HG02938 (cell line): ENCODE results near the gene PELI2.
A peak's percentile ranks its signal among the peaks of the same experiment; 100 is the strongest.

Experiments
- ATAC-seq: cut with Tn5 transposase; IDR thresholded peaks from one replicate; pipeline ENCODE4 v1.9.1; 2021; ENCODE audit warnings: mild to moderate bottlenecking, moderate library complexity; ENCODE audit not compliant: unreplicated experiment

Gene PELI2, protein sequence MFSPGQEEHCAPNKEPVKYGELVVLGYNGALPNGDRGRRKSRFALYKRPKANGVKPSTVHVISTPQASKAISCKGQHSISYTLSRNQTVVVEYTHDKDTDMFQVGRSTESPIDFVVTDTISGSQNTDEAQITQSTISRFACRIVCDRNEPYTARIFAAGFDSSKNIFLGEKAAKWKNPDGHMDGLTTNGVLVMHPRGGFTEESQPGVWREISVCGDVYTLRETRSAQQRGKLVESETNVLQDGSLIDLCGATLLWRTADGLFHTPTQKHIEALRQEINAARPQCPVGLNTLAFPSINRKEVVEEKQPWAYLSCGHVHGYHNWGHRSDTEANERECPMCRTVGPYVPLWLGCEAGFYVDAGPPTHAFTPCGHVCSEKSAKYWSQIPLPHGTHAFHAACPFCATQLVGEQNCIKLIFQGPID

DNA sequence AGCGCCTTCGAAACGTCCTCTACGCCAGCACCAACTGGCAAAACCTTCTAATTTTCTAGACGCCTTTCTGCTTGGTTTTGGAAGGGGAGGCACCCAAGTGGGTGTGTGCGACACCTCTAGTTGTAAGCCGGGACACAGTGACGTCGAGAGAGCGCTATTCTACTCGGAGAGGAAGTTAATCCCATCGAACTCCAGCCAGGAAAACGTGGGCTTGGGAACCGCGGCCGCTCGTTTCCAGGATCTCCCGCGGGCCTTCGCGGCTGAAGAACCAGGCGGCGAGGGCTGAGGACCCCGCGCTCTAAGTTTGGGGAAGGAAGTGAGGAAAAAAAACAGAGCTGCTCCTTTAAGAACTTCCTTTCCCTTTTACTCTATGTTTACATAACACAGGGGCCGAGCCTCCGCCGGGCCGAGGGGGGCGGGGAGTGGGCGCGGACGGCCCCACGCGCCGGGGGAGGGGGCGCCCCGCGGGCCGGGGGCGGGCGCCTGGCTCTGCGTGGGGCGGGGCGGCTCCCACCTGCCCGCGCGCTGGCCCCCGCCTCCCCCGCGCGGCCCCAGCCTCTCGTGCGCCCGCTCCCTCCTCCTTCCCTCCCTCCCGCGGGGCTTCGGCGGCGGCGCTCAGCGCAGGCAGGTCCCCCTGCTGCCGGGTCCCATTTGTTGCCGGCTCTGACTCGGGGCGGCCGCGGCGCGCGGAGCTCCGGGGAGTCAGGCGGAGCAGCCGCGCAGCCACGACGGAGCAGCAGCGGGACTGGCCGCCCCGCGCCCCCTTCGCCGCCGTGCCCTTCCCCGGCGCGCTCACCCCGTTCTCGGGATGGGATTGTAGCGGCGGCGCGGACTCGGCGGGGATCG is at the start of gene PELI2:
PELI2 (plus strand) TSS at position 647 of the 846 bp plus-strand sequence. CDS start 250 bp downstream, outside the sequence.
- ATAC-seq, result peak; percentile 70

DNA sequence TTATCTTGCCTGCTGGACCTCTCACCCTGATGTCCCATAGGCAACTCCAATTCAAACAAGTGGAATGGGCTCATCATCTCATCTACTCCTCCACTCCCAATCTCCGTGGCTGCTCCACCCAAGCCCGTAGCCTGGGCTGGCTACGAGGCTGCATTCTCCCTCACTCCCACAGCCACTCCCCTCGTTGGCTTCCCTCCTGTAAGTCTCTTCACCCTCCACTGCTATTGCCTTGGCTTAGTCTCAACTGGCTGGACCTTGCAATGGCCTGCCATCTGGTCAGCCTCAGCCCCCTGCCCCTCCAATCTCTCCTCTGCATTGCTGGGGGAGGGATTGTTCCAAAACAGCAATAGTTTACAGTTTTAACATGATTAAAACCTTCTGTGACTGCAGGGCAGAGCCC is 44.4 kb upstream of the PELI2 start:
- no peak for ATAC-seq

DNA sequence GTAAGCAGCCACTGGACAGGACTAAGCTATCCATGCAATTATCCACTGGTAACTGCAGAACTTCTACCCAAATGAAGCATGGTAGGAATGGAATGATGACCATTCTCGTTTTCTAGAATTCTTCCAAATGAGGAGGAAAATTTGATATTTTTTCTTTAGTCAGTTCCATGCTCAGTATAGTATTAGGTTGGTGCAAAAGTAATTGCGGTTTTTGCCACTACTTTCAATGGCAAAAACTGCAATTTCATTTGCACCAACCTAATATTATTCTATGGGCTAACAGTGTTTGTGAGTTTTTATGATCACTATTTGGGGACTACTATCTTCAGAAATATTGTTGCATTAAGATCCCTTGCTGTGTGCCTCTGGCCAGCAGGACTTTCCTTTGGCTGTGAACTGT is 42.9 kb upstream of the PELI2 start:
- ATAC-seq, result no peak

DNA sequence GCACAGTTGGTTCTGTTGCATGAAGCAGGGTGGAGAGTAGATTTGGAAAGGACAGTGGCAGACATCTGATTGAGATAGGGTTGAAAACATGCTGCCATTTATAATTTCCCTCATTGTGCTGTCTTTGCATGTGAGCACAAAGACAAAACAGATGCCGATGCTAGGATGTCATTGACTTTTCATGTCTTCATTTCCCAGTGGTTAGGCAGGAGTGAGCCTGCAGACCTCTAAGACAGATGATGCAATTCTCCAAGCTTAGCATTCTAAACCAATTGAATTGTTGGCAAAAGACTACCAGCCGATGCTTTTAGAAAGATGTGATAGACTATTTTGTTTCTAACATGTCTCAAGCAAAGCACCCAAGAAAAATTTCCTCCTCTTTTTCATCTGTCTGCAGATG is 37.1 kb upstream of the PELI2 start:
- ATAC-seq, result no peak

DNA sequence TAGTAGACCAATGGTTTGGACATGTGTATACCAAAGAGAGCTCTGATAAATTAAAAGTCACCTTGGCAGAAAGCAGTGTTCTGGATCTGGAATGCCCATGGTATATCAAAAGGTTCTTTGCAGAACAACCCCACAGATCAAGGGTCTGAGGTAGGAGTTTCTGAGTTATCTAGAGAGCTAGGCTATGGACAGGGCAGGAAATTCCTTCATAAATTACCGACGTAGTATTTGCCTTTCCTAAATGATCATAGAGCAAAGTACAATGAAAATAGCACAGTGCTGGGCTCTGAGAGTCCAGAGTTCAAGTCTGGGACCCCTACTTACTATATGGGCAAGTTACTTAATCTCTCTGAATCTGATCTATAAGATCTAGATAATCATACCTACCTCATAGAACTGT is 35.3 kb upstream of the PELI2 start:
- ATAC-seq, result no peak

- ATAC-seq, result no peak
These were observed 32.7 kb upstream of the PELI2 start for GRCh38 chr14:56085471-56085870.

- ATAC-seq, result no peak
These were observed 30.3 kb upstream of the PELI2 start for GRCh38 chr14:56087671-56088471.

- no peak for ATAC-seq
These were observed 29.3 kb upstream of the PELI2 start for GRCh38 chr14:56088941-56089340.

DNA sequence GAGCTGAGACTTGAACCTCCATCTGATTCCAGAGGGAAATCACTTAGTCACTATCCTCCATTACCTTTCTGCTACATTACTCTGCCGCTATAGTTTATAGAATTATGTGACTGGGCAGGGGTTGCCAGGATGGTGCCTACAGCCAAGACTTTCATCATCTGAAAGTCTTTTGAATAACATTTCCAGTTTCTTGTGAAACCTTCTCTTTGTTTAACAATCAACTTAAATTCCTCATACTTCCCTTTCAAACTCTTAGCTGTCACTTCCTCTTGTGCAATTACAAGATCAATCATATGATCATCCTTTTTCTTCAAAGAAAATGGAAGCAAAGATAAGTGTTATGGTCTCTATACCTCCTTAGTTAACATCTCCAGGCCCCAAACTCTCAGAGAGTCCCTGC is 25.4 kb upstream of the PELI2 start:
- no peak for ATAC-seq

DNA sequence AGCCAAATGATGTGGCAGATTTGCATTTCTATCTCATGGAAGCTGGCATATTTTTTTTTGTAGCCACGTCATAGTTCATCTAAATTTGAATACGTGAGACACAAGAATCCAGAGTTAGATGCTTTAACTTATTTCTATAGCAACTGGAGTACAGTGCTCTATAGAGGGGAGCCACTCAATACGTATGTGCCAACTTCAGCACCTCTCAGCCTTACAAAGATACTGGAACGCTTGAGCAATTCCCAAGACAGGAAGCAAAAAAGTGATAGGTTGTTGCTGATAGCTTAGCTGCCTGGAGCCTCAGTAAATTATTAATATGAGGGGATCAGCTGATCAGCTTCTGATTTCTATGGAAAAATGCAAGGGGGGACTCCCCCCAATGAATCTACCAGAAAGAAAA is 24.1 kb upstream of the PELI2 start:
- ATAC-seq, result no peak

DNA sequence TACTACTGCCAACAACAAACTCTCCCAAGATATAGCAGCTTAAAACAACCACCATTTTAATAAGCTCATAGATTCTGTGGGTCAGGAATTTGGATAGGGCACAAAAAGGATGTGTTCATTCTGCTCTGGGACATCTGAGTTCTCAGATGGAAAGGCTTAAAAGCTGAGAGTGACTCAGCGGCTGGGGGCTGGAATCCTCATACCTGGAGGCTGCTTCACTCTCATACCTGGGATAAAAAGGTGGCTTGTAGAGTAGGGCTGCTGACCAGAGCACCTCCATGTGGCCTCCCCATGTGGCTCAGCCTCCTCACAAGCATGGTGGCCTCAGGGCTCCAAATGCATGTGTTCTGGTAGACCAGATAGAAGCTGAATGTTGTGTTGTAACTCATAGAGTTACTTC is 20.2 kb upstream of the PELI2 start:
- ATAC-seq, result no peak

DNA sequence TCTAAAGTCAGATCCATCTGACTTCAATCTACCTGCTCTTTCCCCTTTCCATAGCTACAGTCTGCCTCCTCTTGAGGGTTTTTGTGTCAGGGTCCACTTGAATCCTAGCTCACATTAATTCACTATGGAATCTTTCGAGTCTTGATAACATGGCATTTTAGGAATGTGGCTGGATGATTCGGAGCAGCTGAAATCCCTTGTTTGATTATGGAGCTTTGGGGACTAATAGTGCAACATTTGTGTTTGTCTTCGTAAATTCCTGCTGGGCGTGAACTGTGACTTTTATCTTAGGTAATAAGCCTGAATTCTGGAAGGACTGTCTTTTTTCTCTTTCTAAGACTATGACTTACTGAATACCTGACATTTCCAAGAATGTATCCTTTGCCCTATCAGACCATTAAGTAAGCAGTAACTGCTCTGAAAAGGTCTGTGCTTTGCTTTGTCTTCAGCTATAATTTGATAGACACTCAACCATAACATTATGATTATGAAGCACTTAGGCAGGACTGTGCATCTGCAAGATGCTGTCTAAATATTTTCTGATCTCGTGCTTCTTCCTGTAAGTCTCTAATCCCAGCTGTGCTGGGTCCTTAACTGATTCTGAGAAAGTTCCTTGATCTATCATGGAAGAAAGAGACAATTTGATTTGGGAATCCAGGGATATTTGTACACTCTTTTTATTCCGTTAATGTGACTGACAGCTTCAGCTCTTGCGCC is 19.0 kb upstream of the PELI2 start:
- no peak for ATAC-seq

- no peak for ATAC-seq
These were observed 17.7 kb upstream of the PELI2 start for GRCh38 chr14:56100556-56100955.

DNA sequence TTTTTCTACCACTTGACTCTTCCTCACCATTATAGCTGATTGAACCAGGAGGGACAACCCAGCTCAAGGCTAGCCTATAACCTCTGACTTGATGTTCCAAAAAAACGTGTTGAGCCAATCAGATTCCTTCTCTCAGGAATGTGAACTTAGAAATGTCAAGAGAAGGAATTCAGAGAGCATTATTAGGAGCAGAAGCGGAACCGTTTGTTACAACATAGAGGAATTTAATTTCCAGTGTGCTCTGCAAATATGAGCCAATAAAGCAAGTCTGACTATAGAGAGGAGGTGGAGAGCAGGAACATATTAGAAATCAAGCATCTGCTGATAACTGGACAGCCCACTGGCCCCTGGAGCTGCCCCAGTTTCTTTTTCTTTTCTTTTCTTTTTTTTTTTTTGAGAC is 15.3 kb upstream of the PELI2 start:
- no peak for ATAC-seq

DNA sequence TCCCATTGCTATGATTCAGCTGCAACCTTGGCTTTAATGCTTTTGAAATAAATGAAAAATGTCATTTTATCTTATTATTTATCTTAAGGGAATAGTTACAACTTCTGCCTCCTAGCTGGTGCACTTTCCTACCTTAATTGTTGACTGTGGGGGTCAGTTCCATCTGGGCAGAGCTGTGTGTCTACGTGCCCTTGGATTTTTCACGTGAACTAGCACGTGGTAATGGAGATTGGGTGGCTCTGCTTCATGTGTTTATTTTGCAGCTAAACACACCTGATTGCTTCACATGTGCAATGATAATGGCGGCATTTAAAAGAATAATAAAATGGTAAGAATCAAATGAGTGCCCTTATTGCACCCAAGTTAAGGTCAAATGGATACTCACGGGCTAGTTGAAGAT is 10.6 kb upstream of the PELI2 start:
- ATAC-seq, result no peak

- no peak for ATAC-seq
These were observed 10.2 kb upstream of the PELI2 start for GRCh38 chr14:56108057-56108456.

DNA sequence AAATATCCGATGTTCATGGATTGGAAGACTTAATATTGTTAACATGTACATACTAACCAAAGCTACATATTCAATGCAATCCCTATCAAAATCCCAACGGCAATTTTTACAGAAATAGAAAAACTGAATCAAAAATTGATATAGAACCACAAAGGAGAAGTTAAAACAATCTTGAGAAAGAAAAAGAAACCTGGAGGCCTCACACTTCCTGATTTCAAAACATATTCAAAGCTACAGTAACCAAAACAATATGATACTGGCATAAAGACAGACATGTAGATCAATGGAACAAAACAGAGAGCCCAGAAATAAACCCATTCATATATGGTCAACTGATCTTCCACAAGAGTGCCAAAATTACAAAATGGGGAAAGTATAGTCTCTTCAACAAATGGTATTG is 5.4 kb upstream of the PELI2 start:
- ATAC-seq, result no peak

- no peak for ATAC-seq
These were observed 2.8 kb upstream of the PELI2 start for GRCh38 chr14:56115334-56115870.

GRCh38 chr14:56115976-56116893 is 2.0 kb upstream of the PELI2 start:
- no peak for ATAC-seq
